C4-2B (cell line): ENCODE data around the gene CDK15.

Experiments
- H3K27ac ChIP-seq: fragments of 450-650 bp; 2 replicates; pipeline ENCODE4 v1.5.1; 2017
- CTCF ChIP-seq: fragments of 450-650 bp; conservative IDR thresholded peaks from 2 replicates; pipeline ENCODE4 v1.5.1; 2017; ENCODE audit warnings: mild to moderate bottlenecking
- ZFX ChIP-seq: fragments of 450-650 bp; IDR thresholded peaks from 2 replicates; pipeline ENCODE4 v1.6.1; 2017

Gene CDK15

GRCh38 chr2:201909961-201910361, 103.6 kb downstream of the CDK15 start:
- no peak overlapping the region for H3K27ac ChIP-seq

GRCh38 chr2:201911372-201911771, 105.0 kb downstream of the CDK15 start:
- TF ChIP-seq ZFX: no peak

More at GRCh38 chr2:201909961-201910361, 103.6 kb downstream of the CDK15 start:
- no peak for TF ChIP-seq ZFX
- TF ChIP-seq CTCF: no peak

GRCh38 chr2:201913201-201913600, 106.9 kb downstream of the CDK15 start:
- TF ChIP-seq ZFX (no peak), CTCF (no peak)
- no peak overlapping the region for H3K27ac ChIP-seq

More at GRCh38 chr2:201911372-201911771, 105.0 kb downstream of the CDK15 start:
- no peak overlapping the region for H3K27ac ChIP-seq

GRCh38 chr2:201915446-201915845, 109.1 kb downstream of the CDK15 start:
- TF ChIP-seq ZFX (no peak), CTCF (no peak)
- H3K27ac ChIP-seq: no peak overlapping the region

- H3K27ac ChIP-seq: no peak overlapping the region
These were observed 110.2 kb downstream of the CDK15 start for GRCh38 chr2:201916565-201916964.

GRCh38 chr2:201918616-201919307, 112.4 kb downstream of the CDK15 start:
- no peak for TF ChIP-seq ZFX
- no peak for TF ChIP-seq CTCF
- H3K27ac ChIP-seq: no peak overlapping the region

More at GRCh38 chr2:201916565-201916964, 110.2 kb downstream of the CDK15 start:
- no peak for TF ChIP-seq ZFX
- TF ChIP-seq CTCF: no peak

- no peak for TF ChIP-seq ZFX
- no peak for TF ChIP-seq CTCF
These were observed 112.9 kb downstream of the CDK15 start for GRCh38 chr2:201919308-201919634.

More at GRCh38 chr2:201919308-201919634, 112.9 kb downstream of the CDK15 start:
- no peak overlapping the region for H3K27ac ChIP-seq
